Keratinocyte (primary cell): ENCODE data around the gene TIMM10.

Source experiments
- CTCF ChIP-seq, 3 experiments: IDR thresholded peaks in 1 of 3; conservative IDR thresholded peaks in 1 of 3; optimal IDR thresholded peaks in 1 of 3; 2 replicates in 2 of 3; 3 replicates in 1 of 3; pipeline versions ENCODE3 to v1.5.1; 2011; ENCODE audit warnings: low read length in 3 of 3, mild to moderate bottlenecking in 3 of 3, moderate library complexity in 2 of 3, control low read depth in 1 of 3, inconsistent platforms in 1 of 3; ENCODE audit not compliant: insufficient read depth in 2 of 3; ENCODE audit errors: extremely low read depth in 1 of 3
- EZH2 ChIP-seq: IDR thresholded peaks from one replicate; pipeline ENCODE4 v1.6.1; 2012; ENCODE audit warnings: inconsistent platforms, mild to moderate bottlenecking, low read length, moderate library complexity

- TF ChIP-seq EZH2 (no peak), CTCF (optimal IDR thresholded peaks at IDR 0.05 in 1 of 3, IDR thresholded peaks at IDR 0.05 in 1 of 3, conservative IDR thresholded peaks at IDR 0.05 in 1 of 3; ENCODE audit: extremely low read depth in 1 of 3, insufficient read depth in 2 of 3, low read length in 3 of 3) (peak in 2 of 3 experiments; percentile 26 to 38)
Observed at GRCh38 chr11:57562596-57562995, 32.0 kb upstream of the TIMM10 start.
